Panc1 (cell line): ENCODE measurements around the gene STC2. TPM values are rescaled to one million over a fixed set of nuclear protein-coding genes. Genes with fewer than 3 reads are reported as not detected.

ENCODE experiments used
- ATAC-seq: fragments of 200-7000 bp; cut with Tn5 transposase; 2 replicates; pipeline ENCODE4 v1.9.1; 2020; ENCODE audit warnings: mild to moderate bottlenecking, moderate library complexity
- BruUV-seq: library from RNA; stranded (reverse); fragments of 400-500 nt; replicated peaks from 2 replicates; lab custom pipeline; 2021; lab: Mats Ljungman, UMichigan
- CTCF ChIA-PET: fragments of 300-600 bp; sonication (Branson Sonifier 250); formaldehyde crosslinking; loops from one replicate; lab custom pipeline; 2022; ENCODE audit warnings: antibody characterized with exemption; lab: Charles Lee
- POLR2A ChIA-PET: fragments of 300-600 bp; sonication (Branson Sonifier 250); formaldehyde crosslinking; loops from one replicate; lab custom pipeline; 2022; ENCODE audit warnings: antibody characterized with exemption; lab: Charles Lee
- DNase-seq: peaks from one replicate; pipeline ENCODE4 v3.0.0-alpha.2; 2010; ENCODE audit warnings: low read depth, low spot score
- H3K27ac ChIP-seq: 2 replicates; pipeline ENCODE4 v1.5.1; 2011; ENCODE audit warnings: mild to moderate bottlenecking, low read length, inconsistent platforms
- H3K27me3 ChIP-seq: fragments of 200-500 bp; sonication (Bioruptor generic); 2 replicates; pipeline ENCODE4 v1.6.0; 2014; ENCODE audit warnings: low read length, inconsistent platforms; ENCODE audit not compliant: control insufficient read depth, insufficient read depth
- H3K36me3 ChIP-seq: fragments of 200-500 bp; sonication (Bioruptor generic); 2 replicates; pipeline ENCODE4 v1.5.1; 2014; ENCODE audit warnings: inconsistent platforms, mild to moderate bottlenecking, low read length, moderate library complexity; ENCODE audit not compliant: control insufficient read depth, insufficient read depth
- H3K4me1 ChIP-seq: 2 replicates; pipeline ENCODE4 v1.5.1; 2011; ENCODE audit warnings: inconsistent platforms, mild to moderate bottlenecking, low read length, moderate library complexity; ENCODE audit not compliant: control insufficient read depth, insufficient read depth
- H3K4me3 ChIP-seq, 2 experiments: 2 replicates each; pipeline ENCODE4 v1.5.1; 2011 to 2012; ENCODE audit warnings: low read depth in 2 of 2, low read length in 2 of 2, mild to moderate bottlenecking in 2 of 2, inconsistent platforms in 1 of 2, moderate library complexity in 1 of 2
- H3K9me3 ChIP-seq: fragments of 200-500 bp; sonication (Bioruptor generic); 2 replicates; pipeline ENCODE4 v1.5.1; 2014; ENCODE audit warnings: low read depth, mild to moderate bottlenecking, inconsistent platforms, low read length, moderate library complexity; ENCODE audit not compliant: control insufficient read depth, insufficient read depth
- POLR2AphosphoS5 ChIP-seq: IDR thresholded peaks from 2 replicates; pipeline ENCODE4 v1.6.1; 2012; ENCODE audit warnings: mild to moderate bottlenecking, low read depth, low read length, moderate library complexity
- SIN3A ChIP-seq: IDR thresholded peaks from 2 replicates; pipeline ENCODE4 v1.6.1; 2012; ENCODE audit warnings: low read depth, mild to moderate bottlenecking, low read length, moderate library complexity, borderline replicate concordance; ENCODE audit not compliant: insufficient read depth
- TCF7L2 ChIP-seq: IDR thresholded peaks from 2 replicates; pipeline ENCODE4 v1.6.1; 2011; ENCODE audit warnings: mild to moderate bottlenecking, low read depth, low read length, inconsistent platforms
- in situ Hi-C: cut with HindIII; loops from 2 replicates; pipeline ENCODE4 v1.10.0; 2016; ENCODE audit warnings: low sequenced_read_pairs, low pct_unique_long_range_greater_than_20kb
- intact Hi-C: fragments of 100-400 bp; cut with micrococcal nuclease; formaldehyde crosslinking; loops from one replicate; pipeline ENCODE4 v1.10.0; 2022; ENCODE audit not compliant: unreplicated experiment
- total RNA-seq: library from RNA; stranded (reverse); gene quantifications from one replicate; pipeline ENCODE4 v1.2.1, GENCODE V29; 2021; ENCODE audit not compliant: unreplicated experiment
- TF ChIP-seq, protein P1 (sequence below), 2 experiments: IDR thresholded peaks; 2 replicates each; pipeline ENCODE4 v1.6.1; 2011 to 2012; ENCODE audit warnings: low read depth in 2 of 2, control low read depth in 1 of 2, low read length in 1 of 2, mild to moderate bottlenecking in 1 of 2, moderate library complexity in 1 of 2; ENCODE audit not compliant: insufficient read depth in 1 of 2
- TF ChIP-seq, protein P2 (sequence below): fragments of 450-650 bp; IDR thresholded peaks from 2 replicates; pipeline ENCODE4 v1.5.1; 2017; ENCODE audit warnings: mild to moderate bottlenecking

STC2 gene
- total RNA-seq, 1 experiment from 2014 or later = 32.2 TPM

DNA sequence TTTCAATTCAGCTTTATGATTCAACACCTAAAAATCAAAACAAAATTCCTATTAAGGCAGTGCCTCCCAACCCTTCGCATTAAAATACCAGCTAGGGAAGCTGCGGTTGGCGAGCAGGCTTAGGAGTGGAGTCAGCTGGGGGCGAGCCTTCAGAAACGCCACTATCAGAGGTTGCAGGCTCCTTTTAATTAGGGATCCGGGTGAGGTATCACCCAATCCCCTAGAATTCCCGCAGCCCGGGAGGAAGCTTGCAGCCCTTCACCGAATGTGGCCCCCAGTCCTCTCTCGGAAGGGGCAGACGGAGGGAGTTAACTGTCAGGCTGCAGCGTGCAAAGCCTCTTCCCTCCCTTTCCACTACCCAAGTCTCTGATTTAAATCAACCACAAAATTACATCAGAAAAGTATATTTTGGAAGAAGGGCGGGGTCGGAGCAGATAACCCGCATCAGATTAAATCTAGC lies 1.7 kb downstream of the STC2 start:
- ChIA-PET POLR2A (no interaction called here), CTCF (no interaction called here)
- H3K9me3 ChIP-seq = no peaks in the 10 kb centered on the region
- TF ChIP-seq, protein P1, sequence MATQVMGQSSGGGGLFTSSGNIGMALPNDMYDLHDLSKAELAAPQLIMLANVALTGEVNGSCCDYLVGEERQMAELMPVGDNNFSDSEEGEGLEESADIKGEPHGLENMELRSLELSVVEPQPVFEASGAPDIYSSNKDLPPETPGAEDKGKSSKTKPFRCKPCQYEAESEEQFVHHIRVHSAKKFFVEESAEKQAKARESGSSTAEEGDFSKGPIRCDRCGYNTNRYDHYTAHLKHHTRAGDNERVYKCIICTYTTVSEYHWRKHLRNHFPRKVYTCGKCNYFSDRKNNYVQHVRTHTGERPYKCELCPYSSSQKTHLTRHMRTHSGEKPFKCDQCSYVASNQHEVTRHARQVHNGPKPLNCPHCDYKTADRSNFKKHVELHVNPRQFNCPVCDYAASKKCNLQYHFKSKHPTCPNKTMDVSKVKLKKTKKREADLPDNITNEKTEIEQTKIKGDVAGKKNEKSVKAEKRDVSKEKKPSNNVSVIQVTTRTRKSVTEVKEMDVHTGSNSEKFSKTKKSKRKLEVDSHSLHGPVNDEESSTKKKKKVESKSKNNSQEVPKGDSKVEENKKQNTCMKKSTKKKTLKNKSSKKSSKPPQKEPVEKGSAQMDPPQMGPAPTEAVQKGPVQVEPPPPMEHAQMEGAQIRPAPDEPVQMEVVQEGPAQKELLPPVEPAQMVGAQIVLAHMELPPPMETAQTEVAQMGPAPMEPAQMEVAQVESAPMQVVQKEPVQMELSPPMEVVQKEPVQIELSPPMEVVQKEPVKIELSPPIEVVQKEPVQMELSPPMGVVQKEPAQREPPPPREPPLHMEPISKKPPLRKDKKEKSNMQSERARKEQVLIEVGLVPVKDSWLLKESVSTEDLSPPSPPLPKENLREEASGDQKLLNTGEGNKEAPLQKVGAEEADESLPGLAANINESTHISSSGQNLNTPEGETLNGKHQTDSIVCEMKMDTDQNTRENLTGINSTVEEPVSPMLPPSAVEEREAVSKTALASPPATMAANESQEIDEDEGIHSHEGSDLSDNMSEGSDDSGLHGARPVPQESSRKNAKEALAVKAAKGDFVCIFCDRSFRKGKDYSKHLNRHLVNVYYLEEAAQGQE (IDR thresholded peaks at IDR 0.05; ENCODE audit: insufficient read depth in 1 of 2, low read depth in 2 of 2, low read length in 1 of 2) = no peak
- TF ChIP-seq TCF7L2 (no peak), POLR2AphosphoS5 (no peak), SIN3A (no peak)
- TF ChIP-seq, protein P2, sequence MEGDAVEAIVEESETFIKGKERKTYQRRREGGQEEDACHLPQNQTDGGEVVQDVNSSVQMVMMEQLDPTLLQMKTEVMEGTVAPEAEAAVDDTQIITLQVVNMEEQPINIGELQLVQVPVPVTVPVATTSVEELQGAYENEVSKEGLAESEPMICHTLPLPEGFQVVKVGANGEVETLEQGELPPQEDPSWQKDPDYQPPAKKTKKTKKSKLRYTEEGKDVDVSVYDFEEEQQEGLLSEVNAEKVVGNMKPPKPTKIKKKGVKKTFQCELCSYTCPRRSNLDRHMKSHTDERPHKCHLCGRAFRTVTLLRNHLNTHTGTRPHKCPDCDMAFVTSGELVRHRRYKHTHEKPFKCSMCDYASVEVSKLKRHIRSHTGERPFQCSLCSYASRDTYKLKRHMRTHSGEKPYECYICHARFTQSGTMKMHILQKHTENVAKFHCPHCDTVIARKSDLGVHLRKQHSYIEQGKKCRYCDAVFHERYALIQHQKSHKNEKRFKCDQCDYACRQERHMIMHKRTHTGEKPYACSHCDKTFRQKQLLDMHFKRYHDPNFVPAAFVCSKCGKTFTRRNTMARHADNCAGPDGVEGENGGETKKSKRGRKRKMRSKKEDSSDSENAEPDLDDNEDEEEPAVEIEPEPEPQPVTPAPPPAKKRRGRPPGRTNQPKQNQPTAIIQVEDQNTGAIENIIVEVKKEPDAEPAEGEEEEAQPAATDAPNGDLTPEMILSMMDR = no peak
- ATAC-seq (no peak), DNase-seq (no peak)
- peaks cover 16% of the 10 kb centered on the region for H3K4me1 ChIP-seq
- H3K4me3 ChIP-seq = peak overlapping the region; percentile 64 to 92
- peak overlapping the region; percentile 59; the same call in 1 of the 2 replicates for H3K27ac ChIP-seq
- no TSS peak for BruUV-seq
- in situ Hi-C loops (no loop called here), intact Hi-C loops (no loop called here)
- H3K36me3 ChIP-seq = peaks cover 4% of the 10 kb centered on the region; the same call in 1 of the 2 replicates
- no peaks in the 10 kb centered on the region for H3K27me3 ChIP-seq

DNA sequence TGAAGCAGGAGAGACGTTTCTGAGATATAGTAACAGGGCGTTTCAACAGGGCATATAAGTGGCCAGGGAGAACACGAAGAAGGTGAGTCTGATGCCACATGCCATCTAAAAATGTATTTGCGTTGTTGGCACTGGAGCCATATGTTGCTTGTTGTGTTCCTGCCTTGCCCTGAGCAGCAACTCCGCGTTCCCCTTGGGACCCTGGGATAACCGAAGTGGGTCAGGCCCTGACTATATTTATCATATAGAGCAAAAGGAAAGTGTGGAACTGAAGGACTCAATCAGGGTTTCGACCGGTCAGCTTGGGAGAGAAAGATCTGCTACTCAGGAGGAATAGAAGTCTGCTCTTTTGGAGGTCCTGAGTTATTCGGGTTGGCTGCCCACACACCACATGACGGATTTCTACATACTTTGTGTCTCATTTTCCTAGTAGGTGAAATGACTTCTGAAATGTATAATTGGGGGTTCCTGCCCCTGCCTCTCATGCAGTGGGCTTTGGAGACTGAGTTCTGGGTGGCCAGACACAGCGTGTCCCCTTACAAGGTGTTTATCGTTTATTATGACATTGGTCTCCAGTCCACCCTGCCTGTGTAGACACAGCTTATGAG lies 3.0 kb downstream of the STC2 start:
- intact Hi-C loops = no loop called here

More for the DNA sequence above, 3.0 kb downstream of the STC2 start:
- Histone ChIP-seq H3K4me1 (peaks cover 8% of the 10 kb centered on the region), H3K9me3 (no peaks in the 10 kb centered on the region), H3K27ac (no peak overlapping the region), H3K27me3 (no peaks in the 10 kb centered on the region), H3K36me3 (peaks cover 4% of the 10 kb centered on the region; the same call in 1 of the 2 replicates), H3K4me3 (peak overlapping the region; percentile 64 to 92)
- BruUV-seq = TSS peak; percentile 30
- in situ Hi-C loops = no loop called here
- TF ChIP-seq SIN3A = no peak
- no peak for TF ChIP-seq TCF7L2
- TF ChIP-seq, protein P2 = no peak
- no peak for TF ChIP-seq POLR2AphosphoS5
- TF ChIP-seq, protein P1 (IDR thresholded peaks at IDR 0.05; ENCODE audit: insufficient read depth in 1 of 2, low read depth in 2 of 2, low read length in 1 of 2) = no peak
- ATAC-seq (no peak), DNase-seq (no peak)
- ChIA-PET CTCF (no interaction called here), POLR2A (no interaction called here)
